GM12801 (cell line): ENCODE measurements around the gene TMEM150B.

Source experiments
- TF ChIP-seq, protein P1 (sequence below): IDR thresholded peaks from one replicate; pipeline ENCODE4 v1.5.1; 2011; ENCODE audit warnings: control low read depth; ENCODE audit not compliant: insufficient read length; ENCODE audit errors: extremely low read depth

TMEM150B gene

DNA sequence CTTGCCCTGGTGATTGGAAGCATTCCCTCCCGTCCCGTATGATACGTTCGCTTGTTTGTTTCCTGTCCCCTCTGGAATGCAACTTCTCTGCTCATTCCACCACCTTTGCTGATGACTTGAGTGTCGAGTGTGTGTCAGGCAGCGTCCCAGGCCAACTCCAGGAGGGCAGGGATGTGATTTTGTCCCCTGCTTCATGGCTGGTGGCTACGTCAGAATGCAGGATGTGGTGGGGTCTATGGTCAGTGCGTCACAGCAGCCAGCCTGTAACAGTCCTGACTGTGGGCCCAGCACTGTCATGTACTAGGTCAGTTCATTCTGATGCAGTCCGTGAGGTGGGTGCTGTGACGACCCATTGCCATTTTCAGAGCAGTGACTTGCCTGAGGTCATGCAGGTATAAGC lies 25.1 kb downstream of the TMEM150B start:
- TF ChIP-seq, protein P1, sequence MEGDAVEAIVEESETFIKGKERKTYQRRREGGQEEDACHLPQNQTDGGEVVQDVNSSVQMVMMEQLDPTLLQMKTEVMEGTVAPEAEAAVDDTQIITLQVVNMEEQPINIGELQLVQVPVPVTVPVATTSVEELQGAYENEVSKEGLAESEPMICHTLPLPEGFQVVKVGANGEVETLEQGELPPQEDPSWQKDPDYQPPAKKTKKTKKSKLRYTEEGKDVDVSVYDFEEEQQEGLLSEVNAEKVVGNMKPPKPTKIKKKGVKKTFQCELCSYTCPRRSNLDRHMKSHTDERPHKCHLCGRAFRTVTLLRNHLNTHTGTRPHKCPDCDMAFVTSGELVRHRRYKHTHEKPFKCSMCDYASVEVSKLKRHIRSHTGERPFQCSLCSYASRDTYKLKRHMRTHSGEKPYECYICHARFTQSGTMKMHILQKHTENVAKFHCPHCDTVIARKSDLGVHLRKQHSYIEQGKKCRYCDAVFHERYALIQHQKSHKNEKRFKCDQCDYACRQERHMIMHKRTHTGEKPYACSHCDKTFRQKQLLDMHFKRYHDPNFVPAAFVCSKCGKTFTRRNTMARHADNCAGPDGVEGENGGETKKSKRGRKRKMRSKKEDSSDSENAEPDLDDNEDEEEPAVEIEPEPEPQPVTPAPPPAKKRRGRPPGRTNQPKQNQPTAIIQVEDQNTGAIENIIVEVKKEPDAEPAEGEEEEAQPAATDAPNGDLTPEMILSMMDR, result no peak

DNA sequence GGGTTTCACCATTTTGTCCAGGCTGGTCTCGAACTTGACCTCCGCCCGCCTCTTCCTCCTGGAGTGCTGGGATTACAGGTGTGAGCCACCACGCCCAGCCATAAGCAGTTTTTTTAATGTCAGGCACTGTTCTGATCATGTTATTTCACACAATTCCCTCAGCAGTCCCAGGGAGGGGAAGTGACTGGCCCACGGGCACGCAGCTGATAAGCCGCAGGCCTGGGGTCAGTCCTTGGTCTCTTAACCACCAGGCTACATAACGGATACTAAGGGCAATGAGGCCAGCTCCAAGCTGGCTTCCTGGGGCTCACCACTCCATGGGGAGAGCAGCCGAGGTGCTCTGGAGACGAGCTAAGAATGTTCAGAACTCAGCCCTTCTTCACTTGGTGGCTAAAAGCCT lies 27.9 kb downstream of the TMEM150B start:
- TF ChIP-seq, protein P1, result no peak

DNA sequence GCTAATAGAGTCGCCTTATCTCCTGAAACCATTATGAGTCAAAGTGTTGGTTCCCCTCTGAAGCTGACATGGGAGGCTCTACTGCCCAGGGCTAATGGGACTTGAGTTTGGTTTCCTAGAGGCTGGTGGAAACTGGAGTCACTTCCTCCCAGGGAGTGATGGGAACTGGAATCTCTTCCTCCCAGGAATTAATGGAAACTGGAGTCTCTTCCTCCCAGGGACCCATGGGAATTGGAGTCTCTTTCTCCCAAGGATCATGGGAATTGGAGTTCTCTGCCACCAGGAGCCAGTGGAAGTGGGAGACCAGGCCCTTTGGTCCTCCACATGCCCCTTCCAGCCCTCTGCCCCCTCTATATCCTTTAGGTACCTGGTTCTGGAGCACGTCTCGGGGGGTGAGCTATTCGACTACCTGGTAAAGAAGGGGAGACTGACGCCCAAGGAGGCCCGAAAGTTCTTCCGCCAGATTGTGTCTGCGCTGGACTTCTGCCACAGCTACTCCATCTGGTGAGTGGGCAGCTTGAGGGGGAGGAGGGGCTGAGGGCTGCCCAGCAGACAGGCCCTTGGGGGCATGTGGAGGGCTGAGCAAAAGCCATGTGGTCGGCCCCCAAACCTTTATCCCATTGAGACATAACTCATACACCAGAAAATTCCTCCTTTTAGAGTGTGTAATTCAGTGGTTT lies 35.9 kb downstream of the TMEM150B start:
- TF ChIP-seq, protein P1, result no peak

DNA sequence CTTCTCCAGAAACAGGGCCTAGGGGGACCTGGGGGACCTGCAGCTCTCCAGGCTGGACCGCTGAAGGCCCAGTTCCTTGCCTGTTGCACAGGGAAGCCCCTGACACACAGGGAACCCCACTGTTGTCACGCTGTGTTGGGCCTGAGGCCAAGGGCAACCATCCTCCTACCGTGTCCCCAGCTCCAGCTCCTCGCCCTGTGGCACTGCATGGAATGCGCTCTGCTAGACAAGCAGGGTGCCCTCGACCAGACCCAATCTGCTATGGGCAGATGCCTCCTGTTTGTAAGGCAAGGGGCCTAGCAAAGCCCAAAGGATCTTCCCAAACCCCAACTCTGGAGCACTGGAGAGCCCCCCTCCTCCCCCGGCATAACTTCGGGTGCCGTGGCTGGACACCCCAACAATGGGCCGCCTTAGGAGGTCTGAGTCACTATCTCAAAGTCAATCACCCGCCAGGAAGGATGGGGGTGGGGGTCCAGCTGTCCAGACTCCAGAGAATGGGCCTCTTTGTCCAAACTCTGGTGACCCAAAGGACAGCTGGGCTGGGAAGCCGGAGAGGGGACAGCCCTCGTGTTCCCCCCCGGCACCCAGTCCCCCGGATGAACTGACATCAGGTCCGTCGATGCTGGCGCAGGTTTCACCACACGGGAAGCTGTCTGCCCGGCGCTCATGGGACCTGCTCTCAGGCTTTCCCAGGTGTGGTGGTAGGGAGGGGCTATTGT lies 37.6 kb downstream of the TMEM150B start:
- TF ChIP-seq, protein P1, result no peak

DNA sequence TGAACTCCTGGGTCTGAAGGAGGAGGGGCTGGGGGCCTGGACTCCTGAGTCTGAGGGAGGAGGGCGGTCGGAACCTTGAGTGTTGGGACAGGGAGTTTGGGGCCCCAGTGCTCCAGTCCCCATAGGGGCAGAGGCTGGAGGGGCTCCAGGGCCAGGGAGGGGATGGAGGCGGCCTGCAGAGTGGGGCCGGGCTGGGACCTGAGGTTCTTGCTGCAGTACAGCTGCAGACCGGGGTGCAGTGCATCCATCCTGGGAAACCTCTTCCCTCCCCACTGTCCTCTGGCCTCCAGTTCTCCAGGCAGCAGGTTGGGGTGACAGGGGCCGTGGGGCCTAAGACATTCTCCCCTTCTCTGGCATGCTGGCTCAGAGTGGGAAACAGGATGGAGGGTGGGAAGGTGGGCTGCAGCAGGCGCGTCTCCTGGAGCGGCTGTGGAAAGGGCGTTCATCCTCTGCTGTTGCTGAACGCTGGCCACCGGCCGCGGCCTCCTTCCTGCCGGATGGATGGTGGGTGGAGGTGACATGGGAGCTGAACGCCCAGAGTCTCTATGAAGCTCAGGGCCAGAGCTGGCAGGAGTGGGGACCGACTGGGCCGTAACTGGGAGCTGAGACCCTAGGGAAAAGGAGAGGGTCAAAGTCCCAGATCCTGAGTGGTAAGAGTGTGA lies 39.8 kb downstream of the TMEM150B start:
- TF ChIP-seq, protein P1, result no peak

DNA sequence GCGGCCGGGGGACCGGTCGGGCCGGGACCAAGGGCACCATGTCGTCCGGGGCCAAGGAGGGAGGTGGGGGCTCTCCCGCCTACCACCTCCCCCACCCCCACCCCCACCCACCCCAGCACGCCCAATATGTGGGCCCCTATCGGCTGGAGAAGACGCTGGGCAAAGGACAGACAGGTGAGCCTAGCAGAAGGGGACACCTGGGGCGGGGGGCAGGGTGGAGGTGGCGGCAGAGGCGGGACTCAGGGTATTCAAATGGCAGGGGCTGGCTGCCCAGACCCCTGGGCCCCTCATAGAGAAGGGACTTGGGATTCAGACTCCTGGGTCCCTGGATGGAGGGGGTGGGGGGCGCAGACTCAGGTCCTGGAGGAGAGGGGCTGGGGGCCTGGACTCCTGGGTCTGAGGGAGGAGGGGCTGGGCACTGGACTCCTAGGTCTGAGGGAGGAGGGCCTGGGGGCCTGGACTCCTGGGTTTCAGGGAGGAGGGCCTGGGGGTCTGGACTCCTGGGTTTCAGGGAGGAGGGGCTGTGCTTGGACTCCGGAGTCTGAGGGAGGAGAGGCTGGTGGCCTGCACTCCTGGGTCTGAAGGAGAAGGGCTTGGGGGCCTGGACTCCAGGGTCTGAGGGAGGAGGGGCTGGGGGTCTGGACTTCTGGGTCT lies 40.6 kb downstream of the TMEM150B start:
- TF ChIP-seq, protein P1, result no peak
